ENCODE data around the gene TLX1.

Gene TLX1

GRCh38 chr10:101182936-101183335 lies 51.8 kb downstream of the TLX1 start:
- DNase-seq (ENCODE audit: low read depth, low spot score) = no peak
- H3K4me3 ChIP-seq (ENCODE audit: low read length) = no peak overlapping the region

GRCh38 chr10:101183458-101184183 lies 52.5 kb downstream of the TLX1 start:
- no peak overlapping the region for H3K4me3 ChIP-seq (ENCODE audit: low read length)
- DNase-seq (ENCODE audit: low read depth, low spot score) = no peak
